Umbilical cord (tissue), 1 donor: Measurements from ENCODE around the gene BEX1. TPM values are rescaled to one million over a fixed set of nuclear protein-coding genes. Genes with fewer than 3 reads are reported as not detected.

Experiments
- total RNA-seq: library from RNA; depleted of rRNA; stranded (reverse); fragments of >200 nt; gene quantifications from one replicate; pipeline ENCODE4 v1.2.3, GENCODE V29; 2014; ENCODE audit warnings: low replicate concordance; ENCODE audit not compliant: insufficient read depth

Gene BEX1
- total RNA-seq, 1 donor from 2014 or later = 1.2 TPM

Other genes with a start within 250 kb of the BEX1 start
- 2.2 TPM for gene RAB40AL, start 126.9 kb downstream of the BEX1 start, total RNA-seq
- not detected for gene NXF3, start 29.0 kb upstream of the BEX1 start, total RNA-seq
- 24.6 TPM for gene BEX4, start 150.9 kb upstream of the BEX1 start, total RNA-seq
- 160 TPM for gene TCEAL8, start 191.0 kb upstream of the BEX1 start, total RNA-seq
- not detected for gene TCEAL5, start 212.6 kb upstream of the BEX1 start, total RNA-seq
- 14.7 TPM for gene BEX2, start 246.8 kb upstream of the BEX1 start, total RNA-seq